AG10803 (cell line): ENCODE measurements around the gene VANGL2.

ENCODE experiments used
- DNase-seq: peaks from one replicate; pipeline ENCODE4 v3.0.0; 2010; ENCODE audit warnings: low read depth
- H3K4me3 ChIP-seq: 2 replicates; pipeline ENCODE4 v1.5.1; 2011; ENCODE audit warnings: mild to moderate bottlenecking, low read length, control low read depth
- CTCF ChIP-seq: conservative IDR thresholded peaks from 2 replicates; pipeline ENCODE4 v1.5.1; 2011; ENCODE audit warnings: mild to moderate bottlenecking, low read length, control low read depth, inconsistent platforms

VANGL2 gene

GRCh38 chr1:160400223-160400645, at the start of gene VANGL2:
Gene VANGL2, plus strand, starts transcription at chr1:160400564. Its CDS starts 15,274 bp downstream, at chr1:160415838.
- DNase-seq, result no peak
- TF ChIP-seq CTCF, result no peak
- H3K4me3 ChIP-seq, result peak within 1 kb of the TSS; percentile 24

GRCh38 chr1:160351629-160352028, 48.7 kb upstream of the VANGL2 start:
- no peak for DNase-seq
- TF ChIP-seq CTCF, result no peak
- H3K4me3 ChIP-seq, result no peak overlapping the region

GRCh38 chr1:160352555-160352954, 47.8 kb upstream of the VANGL2 start:
- DNase-seq, result no peak
- H3K4me3 ChIP-seq, result no peak overlapping the region
- no peak for TF ChIP-seq CTCF

GRCh38 chr1:160353223-160353622, 47.1 kb upstream of the VANGL2 start:
- no peak for TF ChIP-seq CTCF
- H3K4me3 ChIP-seq, result no peak overlapping the region
- peak; percentile 22 for DNase-seq

- H3K4me3 ChIP-seq, result no peak overlapping the region
- TF ChIP-seq CTCF, result peak; percentile 53
- DNase-seq, result peak; percentile 12
Measured at GRCh38 chr1:160354388-160354985, 45.9 kb upstream of the VANGL2 start.

- no peak overlapping the region for H3K4me3 ChIP-seq
- no peak for TF ChIP-seq CTCF
- DNase-seq, result peak; percentile 56
Measured at GRCh38 chr1:160357286-160358002, 42.9 kb upstream of the VANGL2 start.

GRCh38 chr1:160358073-160358472, 42.3 kb upstream of the VANGL2 start:
- no peak for TF ChIP-seq CTCF
- no peak for DNase-seq
- H3K4me3 ChIP-seq, result no peak overlapping the region
